Stimulated activated CD8-positive, alpha-beta memory T cell treated with anti-CD3 and anti-CD28 coated beads, Interleukin-7, amount 100 ng/mL, for 24 hours (primary cell): ENCODE data around the gene SRSF7.
"Not testable (repeated sequence)": the region's sequence is repeated elsewhere in the genome, so short reads cannot be mapped to it uniquely, and the experiment has no call there.

Experiments
- DNase-seq: peaks from one replicate; pipeline ENCODE4 v3.0.0-alpha.2; 2020; ENCODE audit warnings: low read depth

The SRSF7 gene

DNA sequence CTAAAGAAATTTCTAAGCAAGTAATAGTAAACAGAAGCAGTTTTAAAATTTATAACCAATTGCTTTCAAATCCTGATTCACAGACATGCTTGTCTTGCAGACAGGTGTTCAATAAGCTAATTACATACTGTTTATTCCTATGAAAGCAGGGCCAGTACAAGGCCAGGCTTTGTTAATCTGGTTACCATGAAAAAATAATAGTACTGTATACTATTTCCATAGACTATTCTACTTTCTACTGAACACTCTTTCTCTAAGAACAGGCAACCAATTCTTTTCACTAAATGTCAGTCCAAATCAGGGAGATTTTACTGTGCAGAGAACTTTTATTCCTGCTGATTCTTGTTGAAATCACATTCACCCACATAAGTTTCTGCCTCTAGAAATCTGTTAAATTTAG lies 2.9 kb upstream of the SRSF7 start:
- DNase-seq, result no peak

DNA sequence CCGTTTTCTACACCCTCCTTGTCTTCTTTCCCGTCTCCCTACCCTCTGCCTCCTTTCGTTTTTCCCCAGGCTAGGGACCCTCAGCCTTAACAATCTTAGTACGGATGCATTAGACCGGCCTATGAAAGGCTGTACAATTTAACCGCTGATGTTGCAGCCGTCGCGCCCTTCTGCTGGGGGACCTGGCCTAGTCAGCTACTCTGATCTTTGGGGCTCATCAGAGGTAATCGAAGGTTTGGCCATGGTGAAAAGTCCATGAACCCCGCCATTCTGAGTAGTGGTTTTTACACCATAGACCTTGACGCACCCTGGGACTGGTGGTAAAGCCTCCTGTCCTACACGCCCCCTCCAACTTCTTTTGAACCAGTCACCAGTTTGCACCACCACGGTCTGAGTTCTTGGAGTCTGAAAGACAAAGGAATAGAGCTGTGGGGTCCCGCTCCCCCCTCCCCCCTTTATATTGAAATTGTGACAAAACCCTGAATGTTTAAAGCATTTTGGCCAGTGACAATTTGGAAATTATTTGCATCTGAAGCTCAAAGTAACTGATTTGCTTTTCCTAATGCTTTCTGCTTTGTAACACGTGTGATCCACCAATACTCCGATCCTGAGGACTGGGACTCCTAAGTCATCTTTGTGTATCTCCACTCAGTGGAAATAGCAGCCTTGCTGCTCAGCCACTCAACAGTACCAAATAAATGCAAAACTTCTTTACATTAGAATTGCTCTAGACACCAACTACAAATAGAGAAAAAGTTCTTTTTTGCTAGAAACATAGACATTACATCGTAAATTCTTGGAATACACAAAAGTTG lies 642 bp upstream of the SRSF7 start:
- DNase-seq, result no peak

DNA sequence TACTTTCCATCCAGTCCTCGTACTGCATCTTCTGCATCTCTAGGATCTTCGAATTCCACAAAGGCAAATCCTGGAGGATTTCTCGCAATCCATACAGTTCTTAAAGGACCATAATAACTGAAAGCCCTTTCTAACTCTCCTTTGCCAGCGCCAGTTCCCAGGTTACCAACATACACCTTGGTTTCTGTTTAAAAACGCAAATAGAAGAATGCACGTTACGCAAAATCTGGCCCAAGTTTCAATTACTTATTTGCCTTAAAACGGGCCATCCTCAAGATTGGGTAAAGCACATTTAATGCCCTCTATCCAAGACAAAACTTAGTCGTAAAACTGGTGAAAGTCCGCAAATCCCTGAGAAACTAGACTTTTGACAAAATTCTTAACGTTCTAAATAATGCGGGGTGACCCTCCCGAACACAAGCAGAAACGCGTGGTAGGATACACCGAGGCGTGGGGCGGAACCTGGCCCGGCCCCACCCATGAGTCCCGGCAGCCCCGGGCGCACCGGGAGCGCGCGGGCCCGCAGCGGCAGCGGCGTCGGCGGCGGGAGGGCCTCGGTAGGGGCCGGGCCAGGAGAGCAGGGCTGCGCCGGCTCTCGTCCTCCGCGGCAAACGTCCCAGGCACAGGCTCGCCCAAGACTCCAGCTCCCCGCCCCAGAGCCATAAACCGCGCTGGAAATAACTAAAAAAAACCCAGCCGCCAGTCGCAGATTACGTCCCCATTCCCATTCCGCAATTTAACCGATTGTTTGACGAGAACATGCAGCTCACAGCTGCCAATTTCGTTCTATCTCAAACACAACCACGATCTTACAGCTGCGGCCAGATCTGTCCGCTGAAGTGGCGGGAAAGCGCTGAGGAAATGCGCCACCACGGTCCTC lies 910 bp downstream of the SRSF7 start:
- peak; percentile 10 for DNase-seq

GRCh38 chr2:38748943-38749804 lies 2.0 kb downstream of the SRSF7 start:
- DNase-seq, result no peak

- no peak for DNase-seq
Observed at GRCh38 chr2:38748391-38748790, 2.8 kb downstream of the SRSF7 start.

- no peak for DNase-seq
Observed at GRCh38 chr2:38747819-38748218, 3.3 kb downstream of the SRSF7 start.

DNA sequence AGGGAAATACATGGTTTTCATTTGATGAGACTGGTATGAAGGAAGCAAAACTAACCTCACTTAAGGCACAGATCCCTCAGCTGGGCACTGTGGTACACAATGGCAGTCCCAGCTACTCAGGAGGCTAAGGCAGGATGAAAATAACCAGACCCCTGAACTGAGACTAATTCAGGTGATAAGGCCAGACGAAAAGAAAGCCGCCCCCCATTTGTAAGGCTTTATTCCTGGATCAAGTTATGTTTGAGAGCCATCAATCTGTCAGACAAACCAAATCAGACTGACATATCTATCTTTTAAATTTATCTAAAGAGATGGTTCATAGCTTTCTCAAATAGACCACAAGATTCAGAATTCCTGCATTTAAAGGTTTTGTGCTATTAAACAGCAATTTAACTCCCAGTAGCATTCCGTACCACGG lies 4.1 kb downstream of the SRSF7 start:
- DNase-seq, result no peak

GRCh38 chr2:38745267-38745666 lies 5.9 kb downstream of the SRSF7 start:
- DNase-seq, result no peak

GRCh38 chr2:38744399-38744780 lies 6.8 kb downstream of the SRSF7 start:
- DNase-seq, result no peak

GRCh38 chr2:38743672-38744398 lies 7.3 kb downstream of the SRSF7 start:
- no peak for DNase-seq

DNA sequence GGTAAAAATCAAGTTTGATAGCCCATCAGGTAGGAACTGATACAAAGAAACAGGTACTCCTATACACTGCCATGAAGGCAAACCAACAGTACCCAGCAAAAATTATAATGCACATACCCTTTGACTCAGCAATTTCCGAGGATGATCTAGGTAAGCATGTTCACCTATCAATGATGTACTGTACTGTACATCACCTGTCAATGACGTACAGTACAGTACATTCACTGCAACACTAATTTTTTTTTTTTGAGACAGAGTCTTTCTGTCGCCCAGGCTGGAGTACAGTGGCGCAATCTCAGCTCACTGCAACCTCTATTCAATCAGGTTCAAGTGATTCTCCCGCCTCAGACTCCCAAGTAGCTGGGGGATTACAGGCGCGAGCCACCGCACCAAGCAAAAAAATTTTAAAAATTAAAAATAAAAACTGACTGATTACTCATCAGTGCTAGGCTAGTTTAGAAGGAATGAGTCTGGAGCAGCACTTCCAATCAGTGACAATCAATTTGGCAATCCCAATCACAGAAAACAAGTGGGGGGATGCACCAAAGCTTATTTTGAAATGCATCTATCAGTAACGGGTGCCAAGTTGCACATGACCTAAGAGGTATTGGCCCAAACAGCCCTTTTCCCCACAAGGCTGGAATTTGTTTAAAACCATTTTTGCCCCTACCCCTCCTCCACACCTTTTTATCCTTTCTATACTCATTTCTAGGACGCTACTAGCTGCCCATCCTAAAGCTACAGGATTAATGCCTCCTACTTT lies 8.2 kb downstream of the SRSF7 start:
- no peak for DNase-seq

- DNase-seq, result no peak
Observed at GRCh38 chr2:38740851-38741731, 10.1 kb downstream of the SRSF7 start.

DNA sequence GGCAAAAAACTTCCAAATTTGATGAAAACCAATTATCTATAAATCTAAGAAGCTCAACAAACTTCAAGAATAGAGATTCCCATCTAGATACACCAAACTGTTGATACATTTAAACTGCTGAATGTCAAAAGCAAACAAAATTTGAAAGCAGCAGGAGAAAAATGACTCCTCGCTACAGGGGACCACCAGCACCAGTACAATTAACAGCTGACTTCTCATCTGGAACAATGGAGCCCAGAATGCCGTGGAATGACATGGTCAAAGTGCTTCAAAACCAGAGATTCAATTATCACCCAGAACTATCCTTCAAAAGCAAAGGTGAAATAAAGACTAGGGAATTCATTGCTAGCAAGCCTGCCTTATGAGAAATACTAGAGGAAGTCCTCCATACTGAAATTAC lies 11.6 kb downstream of the SRSF7 start:
- no peak for DNase-seq

GRCh38 chr2:38737925-38738324 lies 13.2 kb downstream of the SRSF7 start:
- no peak for DNase-seq

DNA sequence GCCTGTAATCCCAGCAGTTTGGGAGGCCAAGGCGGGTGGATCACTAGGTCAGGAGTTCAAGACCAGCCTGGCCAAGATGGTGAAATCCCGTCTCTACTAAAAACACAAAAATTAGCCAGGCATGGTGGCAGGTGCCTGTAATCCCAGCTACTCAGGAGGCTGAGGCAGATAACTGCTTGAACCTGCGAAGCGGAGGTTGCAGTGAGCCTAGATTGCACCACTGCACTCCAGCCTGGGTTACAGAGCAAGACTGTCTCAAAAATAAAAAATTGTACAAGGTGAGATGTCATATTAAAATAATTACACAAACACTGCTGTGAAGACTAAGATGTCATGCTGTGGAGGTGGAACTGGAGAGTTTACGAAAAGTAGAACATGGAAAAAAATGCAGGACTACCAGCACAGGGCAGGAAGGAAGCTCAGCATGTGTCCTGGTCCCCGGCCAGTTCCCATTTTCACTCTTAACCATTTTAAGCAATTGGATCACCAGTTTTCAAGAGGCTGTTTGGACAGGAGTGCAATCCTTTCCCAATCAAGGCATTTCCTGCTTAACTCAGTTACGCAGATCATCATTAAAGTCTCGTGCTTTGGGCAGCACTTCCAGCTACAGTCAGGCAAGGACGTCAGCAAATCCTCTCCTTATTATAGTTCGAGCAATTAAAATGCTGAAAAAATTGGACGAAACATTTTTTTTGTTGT lies 14.0 kb downstream of the SRSF7 start:
- not testable (repeated sequence) for DNase-seq

DNA sequence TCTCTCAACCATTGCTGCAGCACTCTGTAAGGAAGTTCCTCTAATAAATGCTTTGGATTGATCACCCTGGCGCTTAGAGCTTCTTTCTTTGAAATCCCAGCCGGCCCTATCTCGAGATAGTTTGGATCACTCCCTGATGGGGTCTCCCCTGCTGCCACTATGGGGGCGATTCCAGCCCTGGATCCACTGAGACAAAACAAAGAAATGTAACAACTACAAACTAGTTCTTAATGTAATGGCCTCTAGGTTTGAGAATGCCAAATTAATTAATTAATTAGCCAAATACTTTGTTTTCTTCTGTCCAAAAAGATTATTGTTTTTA lies 15.2 kb downstream of the SRSF7 start:
- no peak for DNase-seq

GRCh38 chr2:38734299-38735058 lies 16.7 kb downstream of the SRSF7 start:
- no peak for DNase-seq

- no peak for DNase-seq
Observed at GRCh38 chr2:38733300-38733971, 17.7 kb downstream of the SRSF7 start.
